ENCODE measurements around the gene POGLUT3. TPM values are rescaled to one million over a fixed set of nuclear protein-coding genes. Genes with fewer than 3 reads are reported as not detected.

The POGLUT3 gene
- polyA plus RNA-seq, 1 experiment, result 20.8 TPM

GRCh38 chr11:108486331-108486730, 11.9 kb downstream of the POGLUT3 start:
- CTCF ChIA-PET, result no interaction called here
- H3K27me3 ChIP-seq (ENCODE audit: control insufficient read depth, insufficient read depth, low read length), result no peaks in the 10 kb centered on the region
- no peak overlapping the region for H3K4me3 ChIP-seq (ENCODE audit: low read depth, low read length)
- POLR2A ChIA-PET, result no interaction called here
- peaks cover 3% of the 10 kb centered on the region for H3K36me3 ChIP-seq (ENCODE audit: control insufficient read depth, insufficient read depth, low read length)
- TF ChIP-seq, protein P1, sequence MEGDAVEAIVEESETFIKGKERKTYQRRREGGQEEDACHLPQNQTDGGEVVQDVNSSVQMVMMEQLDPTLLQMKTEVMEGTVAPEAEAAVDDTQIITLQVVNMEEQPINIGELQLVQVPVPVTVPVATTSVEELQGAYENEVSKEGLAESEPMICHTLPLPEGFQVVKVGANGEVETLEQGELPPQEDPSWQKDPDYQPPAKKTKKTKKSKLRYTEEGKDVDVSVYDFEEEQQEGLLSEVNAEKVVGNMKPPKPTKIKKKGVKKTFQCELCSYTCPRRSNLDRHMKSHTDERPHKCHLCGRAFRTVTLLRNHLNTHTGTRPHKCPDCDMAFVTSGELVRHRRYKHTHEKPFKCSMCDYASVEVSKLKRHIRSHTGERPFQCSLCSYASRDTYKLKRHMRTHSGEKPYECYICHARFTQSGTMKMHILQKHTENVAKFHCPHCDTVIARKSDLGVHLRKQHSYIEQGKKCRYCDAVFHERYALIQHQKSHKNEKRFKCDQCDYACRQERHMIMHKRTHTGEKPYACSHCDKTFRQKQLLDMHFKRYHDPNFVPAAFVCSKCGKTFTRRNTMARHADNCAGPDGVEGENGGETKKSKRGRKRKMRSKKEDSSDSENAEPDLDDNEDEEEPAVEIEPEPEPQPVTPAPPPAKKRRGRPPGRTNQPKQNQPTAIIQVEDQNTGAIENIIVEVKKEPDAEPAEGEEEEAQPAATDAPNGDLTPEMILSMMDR (IDR thresholded peaks at IDR 0.05; ENCODE audit: insufficient read depth, low read depth, low read length), result no peak
- DNase-seq (ENCODE audit: low read depth), result no peak

GRCh38 chr11:108483163-108483562, 15.0 kb downstream of the POGLUT3 start:
- Histone ChIP-seq H3K27me3 (ENCODE audit: control insufficient read depth, insufficient read depth, low read length) (no peaks in the 10 kb centered on the region), H3K4me3 (ENCODE audit: low read depth, low read length) (no peak overlapping the region), H3K36me3 (ENCODE audit: control insufficient read depth, insufficient read depth, low read length) (peaks cover 1% of the 10 kb centered on the region)
- ChIA-PET POLR2A (no interaction called here), CTCF (no interaction called here)
- no peak for DNase-seq (ENCODE audit: low read depth)
- TF ChIP-seq, protein P1 (IDR thresholded peaks at IDR 0.05; ENCODE audit: insufficient read depth, low read depth, low read length), result no peak

DNA sequence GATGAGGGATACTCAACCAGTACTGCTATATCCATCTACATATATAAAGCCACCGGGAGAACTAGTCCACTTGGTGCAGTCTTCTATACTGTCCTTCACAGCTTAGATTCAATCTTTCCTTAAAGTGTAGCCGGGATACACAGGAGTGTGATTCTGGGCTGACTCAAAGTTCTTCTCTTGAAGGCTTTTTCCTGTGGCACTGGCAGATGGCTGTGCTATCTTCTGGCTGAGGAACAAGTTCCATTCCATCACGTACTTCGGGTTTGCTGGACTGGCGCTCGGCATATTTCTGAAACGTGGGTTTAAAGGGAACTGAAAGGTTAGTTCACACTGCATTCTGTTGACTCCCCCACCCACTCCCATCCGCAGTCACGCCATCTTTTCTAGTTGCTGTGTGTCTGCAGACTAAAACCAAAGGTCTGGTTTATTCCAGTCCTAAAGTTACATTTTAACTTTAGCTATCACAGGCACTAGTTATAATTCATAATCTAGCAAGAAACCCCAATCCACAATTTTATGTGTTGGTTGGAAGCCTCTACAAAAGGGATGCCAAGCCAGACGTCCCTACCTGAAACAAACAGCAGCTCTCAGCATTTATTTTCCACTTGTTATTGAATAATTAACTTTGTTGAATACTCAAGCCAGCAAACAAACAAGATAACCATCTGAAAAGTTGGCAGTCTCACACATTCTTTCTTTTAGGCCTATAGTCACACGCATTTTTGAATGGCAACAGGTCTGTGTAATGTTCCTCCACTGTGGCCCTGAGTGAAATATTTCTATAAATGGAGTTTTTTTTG, 23.3 kb downstream of the POGLUT3 start:
- no peaks in the 10 kb centered on the region for H3K27me3 ChIP-seq (ENCODE audit: control insufficient read depth, insufficient read depth, low read length)
- H3K4me3 ChIP-seq (ENCODE audit: low read depth, low read length), result no peak overlapping the region
- TF ChIP-seq, protein P1 (IDR thresholded peaks at IDR 0.05; ENCODE audit: insufficient read depth, low read depth, low read length), result no peak
- H3K36me3 ChIP-seq (ENCODE audit: control insufficient read depth, insufficient read depth, low read length), result peaks cover 2% of the 10 kb centered on the region; the same call in 1 of the 2 replicates
- no peak for DNase-seq (ENCODE audit: low read depth)
- ChIA-PET POLR2A (no interaction called here), CTCF (no interaction called here)

GRCh38 chr11:108472681-108473080, 25.5 kb downstream of the POGLUT3 start:
- H3K4me3 ChIP-seq (ENCODE audit: low read depth, low read length), result no peak overlapping the region
- H3K36me3 ChIP-seq (ENCODE audit: control insufficient read depth, insufficient read depth, low read length), result peaks cover 2% of the 10 kb centered on the region; the same call in 1 of the 2 replicates
- DNase-seq (ENCODE audit: low read depth), result no peak
- ChIA-PET CTCF (no interaction called here), POLR2A (no interaction called here)
- H3K27me3 ChIP-seq (ENCODE audit: control insufficient read depth, insufficient read depth, low read length), result no peaks in the 10 kb centered on the region
- TF ChIP-seq, protein P1 (IDR thresholded peaks at IDR 0.05; ENCODE audit: insufficient read depth, low read depth, low read length), result no peak

- CTCF ChIA-PET, result interaction anchor here (1.2 kb wide), 1 partner anchor 181 kb away, joined by 3 read pairs; no protein-coding TSS in a partner anchor
- Histone ChIP-seq H3K4me3 (ENCODE audit: low read depth, low read length) (no peak overlapping the region), H3K36me3 (ENCODE audit: control insufficient read depth, insufficient read depth, low read length) (no peaks in the 10 kb centered on the region), H3K27me3 (ENCODE audit: control insufficient read depth, insufficient read depth, low read length) (no peaks in the 10 kb centered on the region)
- TF ChIP-seq, protein P1 (IDR thresholded peaks at IDR 0.05; ENCODE audit: insufficient read depth, low read depth, low read length), result no peak
- no peak for DNase-seq (ENCODE audit: low read depth)
- POLR2A ChIA-PET, result no interaction called here
Observed at GRCh38 chr11:108468478-108468864, 29.7 kb downstream of the POGLUT3 start.

Data from BJ (cell line).